NCI-H146 treated with DMSO at 0.1 percent for 48 hours (cell line): ENCODE data around the gene KCNJ4.
"Not testable (repeated sequence)": the region's sequence is repeated elsewhere in the genome, so short reads cannot be mapped to it uniquely, and the experiment has no call there.

Experiments
- DNase-seq: peaks from one replicate; lab custom pipeline; 2025; ENCODE audit not compliant: unreplicated experiment; lab: John Stamatoyannopoulos, UW

The KCNJ4 gene

DNA sequence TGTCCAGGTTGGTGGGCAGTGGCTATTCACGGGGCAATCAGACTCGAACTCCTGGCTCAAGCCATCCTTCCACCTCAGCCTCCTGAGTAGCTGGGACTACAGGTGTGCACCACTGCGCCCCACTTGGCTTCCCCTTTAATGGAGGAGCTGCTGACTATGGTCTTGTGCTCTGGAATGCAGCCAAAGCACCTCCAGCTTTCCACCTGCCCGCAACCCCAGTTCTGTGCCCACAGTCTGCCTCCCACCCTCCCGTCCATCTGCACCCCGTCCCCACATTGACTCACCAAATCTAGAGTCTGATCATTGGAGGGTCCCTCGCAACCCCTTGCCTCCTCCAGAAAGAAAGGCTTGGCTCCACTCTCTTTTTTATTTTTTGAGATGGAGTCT, 41.0 kb downstream of the KCNJ4 start:
- no peak for DNase-seq

DNA sequence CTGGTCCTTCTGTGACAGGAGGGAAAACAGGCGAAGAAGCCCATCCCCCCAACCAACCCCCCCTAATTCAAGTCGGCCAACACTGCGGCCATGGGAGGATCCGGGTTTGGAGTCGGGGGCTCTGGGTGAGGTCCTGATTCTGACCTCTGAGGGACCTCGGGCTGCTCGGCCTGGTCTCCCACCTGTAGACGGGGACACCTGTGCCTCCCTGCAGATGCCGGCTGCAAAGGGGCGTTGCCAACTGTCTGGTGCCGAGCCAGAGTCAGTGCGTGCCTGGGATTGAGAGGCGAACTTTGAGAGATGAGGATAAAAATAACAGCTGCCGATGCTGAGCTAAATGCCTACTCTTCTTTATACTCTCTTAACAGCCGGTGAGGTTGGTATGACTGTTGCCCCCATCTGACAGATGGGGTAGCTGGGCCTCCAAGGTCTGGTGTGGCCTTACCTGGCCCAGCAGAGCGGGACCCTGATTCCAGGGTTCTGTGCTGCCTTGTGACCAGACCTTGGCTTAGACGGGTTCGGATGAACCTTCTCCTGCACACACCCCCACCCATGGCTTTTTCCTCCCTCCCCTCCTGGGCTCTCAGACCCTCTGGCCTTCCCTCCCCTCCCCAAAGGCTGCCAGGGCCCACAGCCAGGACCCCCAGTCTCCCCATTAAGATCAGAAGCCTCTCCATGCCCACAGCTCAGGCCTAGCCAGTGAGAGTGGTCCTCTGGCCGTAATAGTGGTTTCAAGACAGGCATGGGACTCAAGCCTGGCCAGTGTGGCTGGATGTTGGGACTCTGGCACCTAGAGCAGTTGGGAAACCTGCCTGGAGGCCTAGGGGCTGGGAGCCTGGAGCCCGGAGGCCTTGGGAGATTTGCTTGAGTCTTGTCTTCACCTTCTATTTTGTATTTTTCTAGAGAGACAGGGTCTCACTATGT, 41.7 kb downstream of the KCNJ4 start:
- no peak for DNase-seq

DNA sequence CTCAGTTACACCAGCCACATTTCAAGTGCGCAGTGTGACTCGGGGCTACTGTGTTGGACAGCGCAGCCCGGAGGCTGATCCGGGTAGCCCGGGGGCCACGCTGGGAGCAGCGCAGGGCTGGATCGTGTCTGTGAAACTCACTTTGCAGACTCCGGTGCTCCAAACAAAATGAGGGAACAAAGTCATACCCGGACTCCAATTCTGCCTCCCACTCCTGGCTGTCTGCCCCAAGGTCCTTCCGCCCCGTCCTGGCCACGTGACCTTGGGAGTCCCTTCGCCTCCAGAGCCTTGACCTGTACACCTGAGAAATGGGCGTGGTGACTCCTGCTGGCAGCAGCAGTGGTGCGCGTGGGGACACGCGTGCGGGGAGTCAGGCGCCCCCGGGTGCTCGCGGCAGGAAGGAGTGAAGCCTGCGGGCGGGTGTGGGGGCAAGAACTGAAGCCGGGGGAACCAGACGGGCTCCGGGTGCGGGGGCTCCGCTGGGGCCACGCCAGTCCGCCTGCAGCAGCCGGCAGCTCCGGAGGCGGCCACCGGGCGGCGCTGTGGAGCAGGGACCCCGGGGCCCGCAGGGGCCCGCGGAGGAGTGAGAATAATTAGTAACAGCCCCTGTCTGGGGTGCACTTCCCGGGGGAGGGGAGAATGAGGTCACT, 42.4 kb downstream of the KCNJ4 start:
- DNase-seq: no peak

DNA sequence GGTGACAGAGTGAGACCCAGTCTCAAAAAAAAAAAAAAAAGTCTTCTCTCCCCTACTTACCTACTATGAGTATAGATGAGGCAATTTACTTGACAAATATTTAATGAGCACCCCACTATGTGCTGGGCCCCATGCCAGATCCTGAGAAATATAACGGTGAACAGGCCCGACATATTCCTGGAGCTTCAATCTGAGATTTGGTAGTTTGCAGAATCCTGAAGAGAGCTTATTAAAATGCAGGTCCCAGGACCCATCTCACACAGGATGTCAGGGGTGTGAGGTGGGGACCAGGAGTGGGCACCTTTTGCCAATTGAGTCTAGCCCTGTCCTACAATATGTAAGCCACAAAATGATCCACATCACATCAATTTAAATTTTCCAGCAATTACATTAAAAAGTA, 44.0 kb downstream of the KCNJ4 start:
- no peak for DNase-seq

DNA sequence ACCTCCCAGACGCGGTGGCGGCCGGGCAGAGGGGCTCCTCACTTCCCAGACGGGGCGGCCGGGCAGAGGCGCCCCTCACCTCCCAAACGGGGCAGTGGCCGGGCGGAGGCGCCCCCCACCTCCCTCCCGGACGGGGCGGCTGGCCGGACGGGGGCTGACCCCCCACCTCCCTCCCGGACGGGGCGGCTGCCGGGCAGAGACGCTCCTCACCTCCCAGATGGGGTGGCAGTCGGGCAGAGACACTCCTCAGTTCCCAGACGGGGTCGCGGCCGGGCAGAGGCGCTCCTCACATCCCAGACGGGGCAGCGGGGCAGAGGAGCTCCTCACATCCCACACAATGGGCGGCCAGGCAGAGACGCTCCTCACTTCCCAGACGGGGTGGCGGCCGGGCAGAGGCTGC, 45.1 kb downstream of the KCNJ4 start:
- not testable (repeated sequence) for DNase-seq

DNA sequence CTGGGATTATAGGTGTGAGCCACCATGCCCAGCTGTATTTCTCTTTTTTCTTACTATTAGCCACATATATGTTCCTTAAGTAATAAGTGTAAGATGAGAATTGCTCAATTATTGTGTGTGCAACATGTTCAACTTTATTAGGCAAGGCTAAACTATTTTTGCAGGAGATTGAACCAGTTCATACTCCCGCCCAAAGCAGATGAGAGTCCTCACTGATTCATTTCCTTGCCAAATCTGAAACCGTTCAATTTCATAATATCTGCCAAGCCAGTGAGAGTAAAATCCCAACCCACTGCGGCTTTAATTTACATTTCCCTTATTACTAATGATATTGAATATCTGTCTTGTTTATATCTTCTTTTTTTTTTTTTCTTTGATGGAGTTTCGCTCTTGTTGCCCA, 48.4 kb downstream of the KCNJ4 start:
- no peak for DNase-seq

DNA sequence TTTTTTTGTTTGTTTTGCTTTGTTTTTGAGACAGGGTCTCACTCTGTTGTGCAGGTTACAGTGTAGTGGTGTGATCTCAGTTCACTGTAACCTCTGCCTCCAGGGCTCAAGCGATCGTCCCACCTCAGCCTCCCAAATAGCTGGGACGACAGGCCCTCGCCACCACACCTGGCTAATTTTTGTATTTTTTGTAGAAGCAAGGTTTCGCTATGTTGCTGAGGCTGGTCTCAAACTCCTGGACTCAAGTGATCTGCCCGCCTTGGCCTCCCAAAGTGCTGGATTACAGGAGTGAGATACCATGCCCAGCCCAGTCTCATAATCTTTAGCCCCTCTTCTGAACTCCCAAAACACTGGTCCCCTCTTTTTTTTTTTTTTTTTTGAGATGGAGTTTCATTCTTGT, 50.6 kb downstream of the KCNJ4 start:
- DNase-seq: no peak

DNA sequence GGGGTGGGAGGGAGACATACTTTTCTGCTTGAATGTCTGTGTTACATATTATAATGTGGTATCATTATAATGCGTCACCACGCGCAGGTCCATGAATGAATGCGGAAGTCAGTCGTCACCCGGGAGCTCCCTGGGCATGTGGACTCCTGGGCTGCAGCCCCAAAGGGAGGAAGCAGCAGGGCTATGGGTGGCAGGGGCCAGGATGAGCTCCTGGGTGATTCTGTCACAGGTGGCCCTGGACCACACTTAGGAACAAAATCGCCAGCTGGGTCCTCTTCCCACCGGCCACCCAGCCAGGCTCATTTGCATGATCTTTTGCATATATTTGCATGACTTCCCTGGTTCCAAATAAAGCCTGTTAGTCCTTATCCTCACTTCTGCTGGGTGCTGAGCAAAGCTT, 51.2 kb downstream of the KCNJ4 start:
- DNase-seq: no peak

DNA sequence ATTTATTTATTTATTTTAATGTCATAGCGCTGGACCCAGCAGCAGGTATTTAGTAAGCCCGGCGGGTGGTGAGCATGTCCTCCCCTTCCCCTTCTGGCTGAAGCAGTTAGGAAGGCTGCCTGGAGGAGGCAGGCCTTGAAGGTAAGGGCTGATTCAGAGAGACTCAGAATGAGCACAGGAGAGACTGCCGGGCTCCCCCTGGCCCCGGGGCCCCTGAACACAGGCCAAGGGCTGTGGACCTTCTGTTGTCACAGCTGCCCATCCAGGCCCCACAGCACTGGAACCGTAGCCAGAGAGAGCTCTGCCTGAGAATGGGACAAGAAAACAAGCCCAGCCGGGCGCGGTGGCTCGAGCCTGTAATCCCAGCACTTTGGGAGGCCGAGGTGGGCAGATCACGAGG, 52.8 kb downstream of the KCNJ4 start:
- DNase-seq: no peak

DNA sequence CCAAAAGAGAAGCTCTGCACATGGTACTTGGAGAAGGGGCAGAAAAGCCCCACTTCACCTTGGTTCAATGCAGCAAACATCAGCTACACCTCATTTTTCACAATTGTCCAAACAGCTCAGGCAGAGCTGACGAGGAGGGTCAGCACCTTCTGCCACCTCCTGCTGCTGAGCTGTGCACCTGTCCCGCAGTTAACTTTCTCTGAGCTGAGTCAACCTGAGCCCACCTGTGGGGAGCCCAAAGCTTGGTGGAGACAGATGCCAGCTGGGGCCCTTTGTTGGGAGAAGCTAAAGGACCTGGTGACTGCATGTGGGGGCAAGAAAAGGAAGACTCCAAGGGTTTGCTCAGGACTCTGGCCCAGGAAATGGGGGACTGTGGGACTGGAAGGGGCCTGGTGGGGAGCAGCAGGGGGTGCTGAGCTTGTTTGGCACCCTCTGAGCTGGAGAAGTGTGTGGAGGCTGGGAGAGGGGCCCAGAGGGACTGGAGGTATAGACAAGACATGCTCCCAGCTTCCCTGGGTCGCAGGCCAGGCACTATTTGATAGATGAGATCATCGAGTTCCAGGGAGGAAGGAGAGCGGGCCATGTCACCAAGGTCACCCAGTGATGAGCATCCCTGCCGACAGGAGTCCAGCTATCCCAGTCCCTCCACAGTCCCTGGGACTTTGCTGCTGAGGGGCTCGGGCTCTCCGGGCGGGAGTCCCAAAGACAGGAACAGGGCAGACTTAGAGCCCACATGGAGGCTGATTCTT, 53.5 kb downstream of the KCNJ4 start:
- peak; percentile 84 for DNase-seq

DNA sequence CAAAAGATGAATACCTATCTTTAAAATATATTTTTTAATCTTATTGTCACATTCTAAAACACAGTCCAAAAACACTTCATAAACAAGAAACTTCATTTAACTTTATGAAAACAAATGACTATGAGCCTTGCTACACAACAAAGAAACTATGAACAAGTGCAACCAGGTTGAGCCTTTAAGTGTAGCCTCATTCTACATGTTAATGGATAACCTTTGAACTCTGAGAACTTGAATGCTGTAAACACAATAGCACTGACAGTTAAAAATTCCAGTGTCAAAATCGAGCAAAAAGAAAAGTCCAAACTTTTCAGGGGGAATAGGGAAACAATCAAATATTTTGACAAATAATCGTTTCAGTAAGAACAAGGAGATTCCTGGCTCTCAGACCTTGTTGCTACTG, 54.7 kb downstream of the KCNJ4 start:
- DNase-seq: not testable (repeated sequence)

DNA sequence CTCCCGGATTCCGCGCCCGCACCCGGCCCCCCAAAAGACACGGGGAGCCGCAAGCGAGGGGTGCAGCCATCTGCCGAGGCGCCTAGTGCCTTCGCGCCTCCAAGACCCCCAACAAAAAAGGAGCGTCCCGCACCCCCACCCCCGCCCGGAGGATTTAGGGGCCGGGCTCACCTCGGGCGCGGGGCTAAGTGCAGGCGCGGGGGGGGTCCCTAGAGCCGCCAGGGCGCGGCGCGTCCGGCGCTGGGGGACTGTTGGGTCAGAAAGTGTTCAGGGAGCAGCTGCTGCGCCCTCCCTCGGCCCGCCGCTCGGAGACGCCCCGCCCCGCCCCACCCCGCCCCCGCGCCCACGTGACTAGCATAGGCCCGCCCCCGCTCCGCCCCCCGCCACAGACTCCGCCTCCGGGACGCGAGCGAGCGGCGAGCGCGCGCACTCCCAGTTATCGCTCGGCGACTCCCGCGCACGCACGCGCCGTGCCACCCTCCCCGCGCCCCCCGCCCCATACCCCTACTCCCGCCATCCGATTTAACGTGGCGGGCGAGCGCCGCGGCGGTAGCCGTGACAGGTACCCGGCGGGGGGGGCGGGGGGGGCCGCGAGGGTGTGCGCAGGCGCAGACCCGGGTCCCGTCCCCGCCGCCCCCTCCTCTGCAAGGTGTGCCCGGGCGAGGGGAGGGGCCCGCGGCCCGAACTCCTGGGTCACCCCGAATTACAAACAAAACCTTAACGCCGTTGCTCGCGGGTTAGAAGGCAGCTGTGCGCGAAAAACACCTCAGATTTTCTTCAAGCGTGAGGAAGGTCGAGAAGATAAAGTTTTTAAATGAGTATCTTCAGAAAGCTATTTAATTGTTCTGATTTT, 56.2 kb downstream of the KCNJ4 start:
- DNase-seq: peak; percentile 38

DNA sequence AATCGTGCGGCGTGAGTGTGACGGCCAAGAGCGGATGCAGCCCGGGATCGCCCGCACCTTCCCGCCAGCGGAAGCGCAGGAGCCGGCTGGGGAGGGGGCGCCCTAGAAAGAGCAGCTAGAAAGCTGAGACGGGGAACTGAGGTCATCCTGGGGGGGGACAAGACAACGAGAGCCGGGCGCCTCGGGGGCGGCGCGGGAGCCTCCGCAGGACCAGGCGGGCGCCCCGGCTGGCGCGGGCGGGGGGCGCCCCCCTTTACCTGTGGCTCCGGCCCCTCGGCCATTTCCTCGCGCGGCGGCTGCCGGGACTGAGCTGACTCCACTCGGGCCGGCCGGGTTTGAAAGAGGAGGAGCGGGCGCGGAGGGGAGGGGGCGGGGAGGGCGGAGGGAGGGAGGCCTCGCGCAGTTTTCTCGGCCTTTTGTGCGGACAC, 56.8 kb downstream of the KCNJ4 start:
- DNase-seq: peak; percentile 13

DNA sequence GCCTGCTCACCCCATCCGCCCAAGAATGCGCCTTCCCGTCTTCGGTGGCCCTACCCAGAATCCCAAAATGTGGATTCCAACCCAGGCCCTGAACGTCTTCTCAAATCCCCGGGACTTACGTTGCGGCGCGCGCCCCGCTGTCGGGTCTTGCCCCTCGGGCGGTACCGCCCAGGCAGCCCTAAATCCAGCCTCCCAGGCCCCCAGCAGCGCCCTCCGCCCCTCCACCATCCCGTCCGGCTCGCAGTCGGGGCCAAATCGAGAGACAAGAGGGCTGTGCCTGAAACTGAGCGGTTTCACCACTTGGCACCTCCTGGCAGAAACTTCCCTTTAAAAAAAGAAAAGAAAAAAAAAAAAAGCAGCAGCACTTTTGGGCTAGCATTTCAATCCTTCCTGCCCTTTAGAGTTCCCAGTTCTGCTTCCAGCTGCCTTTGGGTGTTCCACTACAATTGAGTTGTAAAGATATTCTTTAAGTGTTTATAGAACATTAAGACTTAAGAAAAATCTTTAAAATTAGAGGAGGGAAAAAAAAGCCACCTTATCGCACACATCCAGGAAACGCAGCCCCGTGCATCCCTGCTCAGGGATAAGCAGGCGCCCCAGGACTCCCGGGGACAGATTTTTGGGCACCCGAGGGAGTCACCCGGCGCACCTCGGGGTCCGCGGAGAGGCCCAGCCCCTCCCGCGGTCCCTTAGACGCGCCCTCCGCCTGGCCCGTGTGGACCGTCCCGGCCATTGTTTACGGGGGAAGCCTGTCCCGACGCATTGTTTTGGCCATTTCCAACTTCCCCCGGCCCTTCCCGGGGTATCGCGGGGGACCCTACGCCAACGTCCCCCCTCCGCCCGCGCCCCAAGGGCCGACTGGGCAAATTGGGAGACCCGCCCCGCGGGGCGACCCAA, 57.6 kb downstream of the KCNJ4 start:
- no peak for DNase-seq

DNA sequence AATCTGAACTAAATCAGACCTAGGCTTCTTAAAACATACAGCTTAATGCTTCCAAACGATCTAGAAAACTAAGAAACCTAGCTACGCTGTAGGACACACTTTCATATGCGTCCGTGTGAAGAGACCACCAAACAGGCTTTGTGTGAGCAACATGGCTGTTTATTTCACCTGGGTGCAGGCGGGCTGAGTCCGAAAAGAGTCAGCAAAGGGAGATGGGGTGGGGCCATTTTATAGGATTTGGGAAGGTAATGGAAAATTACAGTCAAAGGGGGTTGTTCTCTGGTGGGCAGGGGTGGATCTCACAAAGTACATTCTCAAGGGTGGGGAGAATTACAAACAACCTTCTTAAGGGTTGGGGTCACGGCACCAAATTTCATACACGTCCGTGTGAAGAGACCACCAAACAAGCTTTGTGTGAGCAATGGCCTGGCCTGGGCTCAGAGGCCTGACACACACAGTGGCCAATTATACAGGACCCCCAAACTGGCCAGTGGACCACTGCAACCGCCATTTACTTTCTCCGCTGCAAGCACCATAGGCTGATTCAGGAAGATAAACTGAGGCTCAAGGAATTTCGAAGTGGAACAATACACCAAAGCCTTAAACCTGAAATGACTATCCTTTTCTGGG, 58.4 kb downstream of the KCNJ4 start:
- not testable (repeated sequence) for DNase-seq

DNA sequence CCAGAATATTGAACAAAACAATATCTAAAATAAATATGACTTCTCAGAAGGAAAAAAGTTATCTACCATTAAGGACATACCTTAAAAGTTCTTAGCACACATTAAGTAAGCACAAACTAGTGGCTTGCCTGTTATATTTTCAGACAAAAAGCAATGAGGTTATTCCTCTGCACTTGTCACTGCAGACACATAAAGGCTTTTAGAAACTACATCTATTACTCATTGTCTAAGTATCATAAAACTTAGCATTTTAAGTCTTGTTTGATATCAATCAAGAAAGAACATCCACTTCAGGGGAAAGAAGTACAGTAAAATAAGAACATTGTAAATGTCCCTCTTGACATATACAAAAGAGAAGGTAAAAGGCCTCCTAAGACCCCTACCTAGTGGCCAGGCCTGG, 59.1 kb downstream of the KCNJ4 start:
- not testable (repeated sequence) for DNase-seq

DNA sequence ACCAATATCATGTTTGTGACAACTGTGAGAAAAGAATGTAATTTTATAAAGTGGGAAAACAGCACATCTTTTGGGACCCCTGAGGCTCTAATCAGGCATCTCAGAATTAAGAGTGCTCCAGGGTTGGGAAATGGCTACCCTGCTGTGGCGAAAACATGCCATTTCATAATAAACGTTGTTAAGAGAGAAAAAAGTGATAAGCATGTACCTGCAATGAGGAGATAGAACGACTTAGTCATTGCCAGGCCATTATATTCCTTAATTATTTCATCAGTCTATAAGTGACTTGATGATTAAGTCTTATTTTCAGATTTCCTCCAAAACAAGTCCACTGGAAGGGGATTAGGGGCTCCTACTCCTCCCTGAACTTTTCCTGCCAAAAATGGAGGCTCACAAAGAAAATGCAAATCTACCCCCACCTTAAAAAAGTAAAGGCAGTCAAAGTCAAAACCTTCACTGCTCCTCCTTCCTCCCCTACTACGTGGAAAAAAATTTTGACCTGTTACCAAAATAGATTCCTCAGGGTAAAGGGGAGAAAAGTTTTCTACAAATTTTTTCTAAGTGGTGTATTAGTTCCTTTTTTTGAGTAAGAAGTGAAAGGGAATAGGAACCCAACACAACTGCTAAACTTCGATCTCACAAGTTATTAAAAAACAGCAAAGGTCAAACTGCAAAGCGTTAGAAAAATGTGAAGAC, 59.9 kb downstream of the KCNJ4 start:
- DNase-seq: not testable (repeated sequence)

DNA sequence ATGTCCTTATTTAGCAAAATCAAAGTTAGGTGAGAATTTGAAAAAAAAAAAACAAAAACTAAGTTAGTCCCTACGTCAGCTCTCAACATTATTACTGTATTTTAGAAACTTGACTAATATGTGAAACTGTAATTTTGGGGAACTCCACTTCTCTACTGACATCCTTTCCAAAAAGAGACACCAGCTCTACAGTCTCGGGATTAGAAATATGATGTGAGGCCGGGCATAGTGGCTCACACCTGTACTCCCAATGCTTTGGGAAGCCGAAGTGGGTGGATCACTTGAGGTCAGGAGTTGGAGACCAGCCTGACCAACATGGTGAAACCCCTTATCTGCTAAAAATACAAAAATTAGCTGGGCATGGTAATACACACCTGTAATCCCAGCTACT, 65.6 kb downstream of the KCNJ4 start:
- not testable (repeated sequence) for DNase-seq
